NCI-H1092 (cell line): ENCODE measurements around the gene NKX6-1.

Experiments
- DNase-seq: peaks from one replicate; lab custom pipeline; 2025; lab: John Stamatoyannopoulos, UW

The NKX6-1 gene

DNA sequence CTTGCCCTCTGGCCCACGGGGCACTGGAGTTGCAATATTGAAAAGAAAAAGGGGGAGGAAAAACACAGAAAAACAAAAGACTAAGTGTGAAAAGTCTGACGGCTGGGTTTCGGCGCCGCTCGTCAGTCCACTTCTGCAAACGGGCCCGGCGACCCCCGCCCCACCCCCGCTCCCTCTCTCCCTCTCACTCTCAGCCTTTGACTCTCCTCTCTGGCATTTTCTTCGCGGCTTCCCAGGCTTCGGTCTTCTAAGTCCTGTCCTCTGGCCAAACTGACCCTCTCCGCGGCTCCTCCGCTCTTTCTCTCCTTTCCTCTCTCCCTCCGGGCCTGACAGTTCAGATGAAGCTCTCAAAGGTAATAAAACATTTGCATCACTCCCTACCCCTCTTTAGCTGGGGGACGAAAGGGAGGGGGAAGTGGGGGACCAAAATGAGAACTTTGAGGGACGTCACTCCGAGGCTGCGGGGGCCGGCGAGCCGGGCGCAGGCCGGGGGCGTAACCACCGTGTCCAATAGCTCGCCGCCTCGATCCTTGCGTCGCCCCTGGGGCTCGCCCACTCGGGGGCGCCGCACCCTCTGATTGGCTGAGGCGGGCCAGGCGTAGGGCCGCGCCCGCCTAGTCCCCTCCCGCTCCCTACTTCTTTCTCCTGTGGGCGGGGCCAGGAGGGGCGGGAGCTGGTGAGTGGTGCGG lies at the start of gene NKX6-1:
Gene NKX6-1 (minus strand): TSS at position 358 of the 689 bp plus-strand sequence. CDS start 1,064 bp downstream, outside the sequence.
- peak; percentile 31 for DNase-seq

DNA sequence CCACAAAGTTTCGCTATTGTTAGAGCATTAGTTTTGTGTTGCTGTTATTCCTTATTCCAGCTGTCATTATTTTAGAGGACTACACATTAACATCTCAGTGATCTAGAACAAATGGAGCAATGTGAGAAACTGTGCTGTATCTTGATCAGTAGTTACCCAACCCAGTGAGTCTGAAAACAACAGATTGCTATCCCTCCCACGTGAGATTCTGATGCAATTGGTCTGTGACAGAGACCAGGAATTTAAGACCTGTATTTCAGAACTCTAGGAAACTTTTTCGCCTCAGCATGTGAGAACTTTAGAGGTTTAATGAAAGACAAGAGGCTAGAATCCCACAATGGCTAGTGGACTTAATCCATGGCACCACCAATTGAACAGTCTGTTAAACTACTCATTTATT lies 48.1 kb upstream of the NKX6-1 start:
- no peak for DNase-seq

DNA sequence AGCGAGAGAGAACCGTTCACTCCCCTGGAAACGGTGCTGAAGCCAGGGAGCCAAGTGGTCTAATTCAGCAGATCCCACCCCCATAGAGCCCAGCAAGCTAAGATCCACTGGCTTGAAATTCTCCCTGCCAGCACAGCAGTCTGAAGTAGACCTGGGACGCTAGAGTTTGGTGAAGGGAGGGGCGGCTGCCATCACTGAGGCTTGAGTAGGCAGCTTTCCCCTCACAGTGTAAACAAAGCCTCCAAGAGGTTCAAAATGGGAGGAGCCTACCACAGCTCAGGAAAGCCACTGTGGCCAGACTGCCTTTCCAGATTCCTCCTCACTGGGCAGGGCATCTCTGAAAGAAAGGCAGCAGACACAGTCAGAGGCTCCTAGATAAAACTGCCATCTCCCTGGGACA lies 46.0 kb upstream of the NKX6-1 start:
- DNase-seq = no peak

DNA sequence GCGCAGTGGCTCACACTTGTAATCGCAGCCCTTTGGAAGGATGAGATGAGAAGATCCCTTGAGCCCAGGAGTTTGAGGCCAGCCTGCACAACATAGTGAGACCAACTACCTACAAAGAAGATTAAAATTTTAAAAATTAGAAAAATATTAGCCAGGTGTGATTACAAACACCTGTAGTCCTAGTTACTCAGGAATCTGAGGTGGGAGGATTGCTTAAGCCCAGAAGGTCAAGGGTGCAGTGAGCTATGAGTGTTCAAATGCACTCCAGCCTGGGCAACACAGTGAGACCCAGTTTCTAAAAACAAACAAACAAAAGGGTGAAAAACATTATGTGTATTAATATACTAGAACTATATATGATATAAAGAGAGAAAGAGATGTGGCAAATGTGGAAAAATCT lies 36.8 kb upstream of the NKX6-1 start:
- no peak for DNase-seq

DNA sequence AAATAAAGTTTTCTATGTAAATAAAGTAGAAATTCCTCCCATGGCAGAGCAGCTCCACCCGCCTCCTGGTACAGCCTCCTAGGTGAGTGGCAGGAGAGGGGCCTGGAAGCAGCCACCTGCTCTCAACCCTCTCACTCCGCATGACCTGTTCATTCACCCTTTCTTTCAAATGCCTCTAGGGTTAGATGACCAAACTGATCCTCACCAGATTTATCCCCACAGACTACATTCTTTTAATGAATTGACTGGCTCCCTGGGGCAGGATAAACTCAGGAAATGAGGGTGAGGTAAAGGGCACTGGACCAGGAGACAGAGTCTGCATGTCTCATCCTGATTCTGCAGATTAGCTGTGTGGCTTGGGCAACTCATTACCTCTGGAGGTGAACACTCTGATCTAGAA lies 32.6 kb upstream of the NKX6-1 start:
- DNase-seq = no peak

GRCh38 chr4:84530871-84531270 lies 31.8 kb upstream of the NKX6-1 start:
- DNase-seq = no peak

DNA sequence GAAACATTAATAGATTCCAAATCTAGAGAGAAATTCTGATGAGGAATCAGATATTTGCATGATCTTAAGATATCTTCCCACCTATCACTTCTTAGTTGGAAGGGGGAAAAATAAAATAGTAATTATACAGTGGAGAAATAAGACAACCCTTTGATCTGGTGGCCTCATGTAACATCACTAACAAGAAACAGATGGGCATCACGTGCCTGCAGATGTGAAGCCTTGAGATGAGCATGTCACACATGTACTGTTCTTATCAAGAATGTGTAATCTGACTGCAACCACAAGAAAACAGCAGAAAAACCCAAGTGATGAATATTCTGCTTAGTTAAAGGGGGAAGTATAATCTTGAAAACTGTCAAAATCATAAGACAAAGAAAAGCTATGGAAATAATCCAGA lies 31.4 kb upstream of the NKX6-1 start:
- no peak for DNase-seq

DNA sequence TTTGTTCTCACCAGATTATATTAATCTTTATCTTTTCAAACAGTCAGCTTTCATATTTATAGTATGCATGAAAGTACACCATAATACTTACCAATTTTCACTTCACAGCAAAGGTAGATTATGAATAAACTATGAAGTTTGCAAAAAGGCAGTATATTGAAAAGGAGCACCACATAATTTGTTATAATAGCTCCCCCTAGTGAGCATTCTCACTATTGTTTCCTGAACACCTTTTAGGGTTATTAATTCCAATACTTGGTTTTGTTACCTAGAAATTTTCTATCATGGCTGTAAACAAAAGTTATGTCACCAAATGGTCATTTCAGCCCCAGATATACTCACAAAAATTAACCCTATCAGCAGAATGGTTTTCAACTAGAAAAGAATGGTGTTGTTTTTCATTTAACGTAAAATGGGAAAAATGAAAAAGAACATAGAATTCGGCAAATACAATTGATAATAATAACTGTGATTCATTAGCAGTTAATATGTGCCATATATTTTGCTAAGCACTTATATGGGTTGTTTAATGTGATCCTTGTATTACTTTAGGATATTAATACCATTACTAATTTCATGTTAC lies 30.2 kb upstream of the NKX6-1 start:
- peak; percentile 18 for DNase-seq

GRCh38 chr4:84527391-84527790 lies 28.3 kb upstream of the NKX6-1 start:
- DNase-seq = no peak

- no peak for DNase-seq
These were observed 16.0 kb upstream of the NKX6-1 start for GRCh38 chr4:84515075-84515474.

- DNase-seq = no peak
These were observed 13.2 kb upstream of the NKX6-1 start for GRCh38 chr4:84512277-84512676.

DNA sequence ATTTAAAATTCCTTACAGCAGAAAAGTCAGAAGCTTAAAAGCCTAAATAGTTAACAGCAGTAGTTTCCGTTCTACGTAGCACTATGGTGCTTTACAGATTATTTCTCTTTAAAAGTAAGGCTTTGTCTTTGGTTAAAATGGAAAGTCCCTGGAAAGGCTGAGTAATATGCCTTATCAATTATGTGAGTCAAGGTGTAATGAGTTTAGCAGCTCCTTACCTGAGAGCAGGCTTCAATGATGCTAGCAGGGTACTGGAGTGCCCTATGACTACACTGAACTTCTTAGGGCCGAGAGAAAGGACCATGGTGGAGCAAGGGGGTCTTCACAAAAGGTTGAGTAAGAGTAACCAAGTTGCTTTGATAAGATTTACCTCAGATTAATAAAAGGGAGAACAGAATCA lies 12.6 kb upstream of the NKX6-1 start:
- DNase-seq = no peak

DNA sequence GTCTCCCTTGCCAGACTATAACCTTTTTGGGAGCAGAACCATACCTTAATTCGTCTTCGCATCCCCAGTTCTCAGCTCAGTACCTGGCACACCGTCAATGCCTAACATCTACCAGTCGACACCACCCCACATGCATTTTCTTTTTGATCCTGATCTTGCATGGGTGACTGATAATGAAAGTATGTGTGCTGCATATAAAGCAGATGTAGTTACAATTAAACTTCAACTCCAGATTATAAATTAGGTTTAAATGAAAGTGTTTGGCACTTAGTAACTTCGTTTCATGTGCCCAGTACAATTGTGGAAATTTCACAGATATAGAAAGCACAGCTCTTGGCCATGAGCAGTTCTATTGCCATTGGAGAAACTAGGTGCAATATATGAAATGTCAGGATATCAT lies 8.8 kb upstream of the NKX6-1 start:
- no peak for DNase-seq

DNA sequence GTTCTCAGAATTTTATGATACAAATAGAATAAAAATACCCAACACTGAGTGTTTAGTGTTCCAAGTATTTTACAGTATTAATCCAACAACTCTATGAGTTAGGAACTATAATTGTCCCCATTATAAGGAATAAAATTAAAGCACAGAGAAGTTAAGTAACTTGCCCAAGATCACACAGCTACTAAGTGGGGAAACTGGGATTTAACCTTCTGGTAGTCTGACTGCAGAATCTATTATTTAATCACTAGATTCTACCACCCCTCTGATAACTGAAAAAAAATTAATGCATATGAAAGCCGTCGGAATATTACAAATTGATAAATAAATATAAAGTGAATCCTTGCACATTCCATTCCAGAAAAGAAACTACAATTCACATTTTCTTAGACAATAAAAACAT lies 5.7 kb upstream of the NKX6-1 start:
- no peak for DNase-seq

GRCh38 chr4:84503495-84504437 lies 4.7 kb upstream of the NKX6-1 start:
- DNase-seq = peak; percentile 47

- no peak for DNase-seq
These were observed 3.9 kb upstream of the NKX6-1 start for GRCh38 chr4:84502955-84503373.

DNA sequence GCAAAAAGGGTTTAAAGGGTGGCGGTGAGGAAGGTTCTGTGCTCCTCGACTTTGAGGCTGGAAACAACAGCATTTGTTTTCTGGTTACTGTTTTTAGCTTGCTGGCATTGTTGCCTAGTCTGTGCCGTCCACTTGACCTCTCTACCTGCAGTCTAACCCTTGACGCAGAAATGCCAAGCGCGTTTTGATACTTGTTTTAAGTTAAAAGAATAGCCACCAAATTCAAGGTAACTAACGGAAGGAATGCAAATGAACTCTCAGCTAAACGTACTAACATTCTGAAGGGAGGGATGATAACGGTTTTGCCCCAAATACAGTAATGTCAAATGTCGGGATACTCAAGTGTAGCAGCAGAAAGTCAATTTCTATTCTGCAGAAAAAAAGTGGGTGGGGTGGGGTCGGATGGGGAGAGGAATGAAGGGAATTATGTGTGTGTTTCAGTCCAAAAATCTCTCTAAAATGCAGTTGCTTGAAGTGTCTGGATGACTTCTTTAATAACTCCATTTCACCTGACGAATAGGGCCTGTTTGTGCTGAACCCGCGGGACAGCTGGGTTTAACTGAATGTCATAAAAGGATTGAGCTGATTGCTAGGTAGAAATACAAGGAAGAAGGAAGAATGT lies 3.4 kb upstream of the NKX6-1 start:
- DNase-seq = no peak

DNA sequence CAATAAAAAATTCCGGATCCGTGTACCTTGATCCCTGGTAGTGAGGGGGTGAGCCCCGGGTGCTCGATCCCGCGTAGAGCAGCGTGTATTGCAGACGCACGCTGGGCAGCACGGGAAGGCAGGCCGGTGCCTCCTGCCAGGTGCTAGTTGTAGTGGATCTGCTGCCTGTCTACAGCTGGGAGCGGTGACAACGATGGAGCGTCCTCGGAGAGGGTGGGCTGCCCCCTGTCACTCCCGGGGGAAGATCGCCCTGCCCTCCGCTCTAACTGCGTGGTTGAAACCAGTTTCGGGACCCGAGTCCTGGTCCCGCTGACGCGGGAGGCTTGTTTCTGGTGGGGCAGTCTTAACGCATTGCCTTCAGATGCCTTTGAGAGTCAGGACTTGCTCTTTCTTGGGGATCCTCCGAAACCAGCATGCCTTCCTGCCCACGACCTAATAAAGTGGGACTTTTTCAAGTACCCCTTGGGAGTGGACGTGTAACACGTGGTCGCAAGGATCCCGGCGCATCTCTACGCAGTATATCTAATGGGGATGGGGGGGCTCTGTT lies 2.7 kb upstream of the NKX6-1 start:
- no peak for DNase-seq

DNA sequence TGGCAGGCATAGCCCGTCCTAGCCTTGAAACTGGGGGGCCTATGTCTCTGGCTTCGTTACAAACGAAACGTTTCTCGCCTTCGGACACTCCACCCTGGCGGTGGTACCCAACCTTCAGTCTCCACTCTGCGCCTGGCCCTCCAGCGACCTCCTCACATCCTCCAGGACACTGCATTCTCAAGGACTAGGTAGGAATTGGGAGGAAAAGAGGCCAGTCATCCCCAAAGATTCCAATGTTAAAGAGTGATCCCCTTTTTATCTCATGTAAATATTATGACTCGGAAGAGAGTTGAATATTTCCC lies 2.1 kb upstream of the NKX6-1 start:
- no peak for DNase-seq

DNA sequence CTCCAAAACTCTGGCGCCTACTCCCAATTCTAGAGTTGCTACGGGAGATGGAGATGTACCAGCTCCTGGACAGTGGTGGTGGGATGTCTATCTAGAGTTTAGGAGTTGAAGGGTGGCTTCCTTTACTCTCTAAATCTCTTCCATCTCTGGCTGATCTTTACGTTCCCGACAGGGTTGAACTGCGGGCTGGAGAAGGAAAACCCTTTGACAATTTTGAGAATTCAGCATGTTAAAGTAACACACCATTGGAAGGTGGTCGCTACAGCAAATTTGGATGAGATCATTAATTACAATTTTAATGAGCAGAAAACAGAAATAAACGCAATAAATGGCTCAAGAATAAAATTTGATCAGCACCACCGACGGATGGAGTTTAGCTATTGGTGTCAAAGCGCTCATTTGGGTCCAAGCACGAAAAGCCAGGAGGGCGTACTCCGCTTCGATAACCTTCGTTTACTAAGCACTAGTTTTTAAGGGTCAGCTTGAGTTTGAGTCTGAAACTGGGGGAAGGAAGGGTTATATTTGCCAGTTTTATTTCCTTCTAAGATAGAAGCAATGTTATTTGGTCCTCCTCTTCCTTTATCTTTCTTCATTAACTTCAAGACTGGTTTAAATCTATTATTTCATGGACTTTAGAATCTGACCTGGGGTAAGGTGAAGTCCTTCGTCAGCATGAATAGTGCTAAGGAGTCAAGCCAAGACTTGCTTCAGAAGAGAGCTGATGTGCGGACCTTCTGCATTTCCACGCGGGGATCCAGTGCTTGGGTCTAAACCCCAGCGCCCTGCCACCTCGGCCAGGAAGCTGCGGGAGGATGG lies 1.5 kb upstream of the NKX6-1 start:
- DNase-seq = no peak

- DNase-seq = no peak
These were observed 511 bp upstream of the NKX6-1 start for GRCh38 chr4:84499624-84499982.
